ENCODE measurements around the gene MEIS1. TPM values are rescaled to one million over a fixed set of nuclear protein-coding genes. Genes with fewer than 3 reads are reported as not detected.

MEIS1 gene
- total RNA-seq, 1 experiment from 2014 or later = 89.4 TPM

DNA sequence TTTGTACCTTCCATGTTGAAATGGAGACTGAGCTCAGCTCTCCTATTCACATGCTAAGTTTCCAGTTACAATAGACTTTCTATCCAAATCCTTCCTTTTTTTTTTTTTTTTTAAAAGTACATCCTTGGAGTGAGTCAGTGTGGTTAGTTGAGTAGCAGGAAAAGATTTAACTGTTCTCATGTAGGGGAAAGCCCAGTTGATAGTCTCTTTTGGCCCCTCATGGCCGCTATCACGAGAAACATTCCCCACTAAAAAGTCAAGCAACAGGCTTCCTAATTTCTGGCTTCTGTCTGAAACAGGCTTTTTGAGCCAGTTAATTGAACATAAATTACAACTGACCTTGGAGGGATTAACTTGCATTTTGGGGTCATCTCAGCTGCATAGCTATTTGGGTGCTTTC lies 161.3 kb downstream of the MEIS1 start:
- no peaks in the 10 kb centered on the region for H3K36me3 ChIP-seq (ENCODE audit: insufficient read depth, low read length, poor library complexity, severe bottlenecking)
- H3K4me3 ChIP-seq (ENCODE audit: low read depth, low read length, poor library complexity, severe bottlenecking) = no peak overlapping the region
- ChIA-PET CTCF (no interaction called here), POLR2A (ENCODE audit: low non-redundant PET) (no interaction called here)
- intact Hi-C loops (cut with micrococcal nuclease; ENCODE audit: unreplicated experiment) = no loop called here
- TF ChIP-seq CTCF (conservative IDR thresholded peaks at IDR 0.05; ENCODE audit: low read depth, low read length) (no peak), EZH2 (IDR thresholded peaks at IDR 0.05; ENCODE audit: borderline replicate concordance, low read depth, low read length, poor library complexity, severe bottlenecking) (no peak)
- no TSS peak for BruUV-seq (replicated peaks)
- H3K27ac ChIP-seq (ENCODE audit: low read depth, low read length, poor library complexity, severe bottlenecking) = no peak overlapping the region
- no peaks in the 10 kb centered on the region for H3K27me3 ChIP-seq (replicated peaks; ENCODE audit: insufficient read depth, low read depth, low read length, poor library complexity)
- peaks cover 4% of the 10 kb centered on the region for H3K4me1 ChIP-seq (ENCODE audit: insufficient read depth, low read length, poor library complexity, severe bottlenecking)
- DNase-seq (ENCODE audit: low spot score) = no peak
- peaks cover 2% of the 10 kb centered on the region for H3K9me3 ChIP-seq (ENCODE audit: low read depth, low read length, poor library complexity, severe bottlenecking)

DNA sequence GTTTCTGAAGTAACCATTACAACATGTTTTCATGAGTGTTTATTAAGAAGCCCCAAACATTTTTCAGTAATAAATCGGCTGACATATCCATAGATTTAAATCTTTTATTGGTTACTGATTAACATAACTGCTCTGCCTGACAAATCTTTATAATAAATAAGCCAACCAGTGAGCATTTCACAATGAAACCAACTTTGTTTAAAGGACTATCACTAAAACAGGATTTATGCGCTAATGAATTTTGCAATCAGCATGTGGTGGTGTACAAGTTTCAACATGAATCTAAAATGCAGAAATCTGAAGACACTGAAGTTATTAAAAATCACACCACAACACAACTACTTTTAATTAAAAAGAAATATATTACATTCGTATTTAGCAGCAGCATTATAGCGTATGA lies 166.7 kb downstream of the MEIS1 start:
- H3K27ac ChIP-seq (ENCODE audit: low read depth, low read length, poor library complexity, severe bottlenecking) = no peak overlapping the region
- ChIA-PET CTCF (no interaction called here), POLR2A (ENCODE audit: low non-redundant PET) (no interaction called here)
- H3K27me3 ChIP-seq (replicated peaks; ENCODE audit: insufficient read depth, low read depth, low read length, poor library complexity) = no peaks in the 10 kb centered on the region
- BruUV-seq (replicated peaks) = no TSS peak
- H3K4me1 ChIP-seq (ENCODE audit: insufficient read depth, low read length, poor library complexity, severe bottlenecking) = peaks cover 44% of the 10 kb centered on the region
- intact Hi-C loops (cut with micrococcal nuclease; ENCODE audit: unreplicated experiment) = no loop called here
- peaks cover 2% of the 10 kb centered on the region for H3K9me3 ChIP-seq (ENCODE audit: low read depth, low read length, poor library complexity, severe bottlenecking)
- DNase-seq (ENCODE audit: low spot score) = peak; percentile 21
- H3K4me3 ChIP-seq (ENCODE audit: low read depth, low read length, poor library complexity, severe bottlenecking) = no peak overlapping the region
- TF ChIP-seq EZH2 (IDR thresholded peaks at IDR 0.05; ENCODE audit: borderline replicate concordance, low read depth, low read length, poor library complexity, severe bottlenecking) = no peak
- TF ChIP-seq CTCF (conservative IDR thresholded peaks at IDR 0.05; ENCODE audit: low read depth, low read length) = no peak
- no peaks in the 10 kb centered on the region for H3K36me3 ChIP-seq (ENCODE audit: insufficient read depth, low read length, poor library complexity, severe bottlenecking)

DNA sequence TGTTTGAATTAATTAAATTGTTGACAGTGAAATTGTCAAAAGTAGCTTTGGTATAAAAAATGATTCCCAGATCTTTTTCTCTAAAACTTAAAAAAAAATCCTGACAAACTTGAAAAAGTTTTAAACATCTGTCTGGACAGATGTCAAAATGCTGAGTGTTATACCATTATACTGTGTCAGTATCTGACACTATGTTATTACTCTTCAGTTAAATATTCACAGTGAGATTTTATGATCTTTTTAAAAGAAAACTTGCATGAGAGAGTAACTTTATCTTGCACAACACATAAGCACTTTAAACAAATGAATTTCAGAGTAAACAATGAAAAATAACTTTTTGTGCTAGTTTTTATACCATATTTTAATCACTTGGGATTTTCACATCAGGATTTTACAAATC lies 167.4 kb downstream of the MEIS1 start:
- Histone ChIP-seq H3K4me1 (ENCODE audit: insufficient read depth, low read length, poor library complexity, severe bottlenecking) (peaks cover 51% of the 10 kb centered on the region), H3K4me3 (ENCODE audit: low read depth, low read length, poor library complexity, severe bottlenecking) (no peak overlapping the region), H3K36me3 (ENCODE audit: insufficient read depth, low read length, poor library complexity, severe bottlenecking) (no peaks in the 10 kb centered on the region), H3K27ac (ENCODE audit: low read depth, low read length, poor library complexity, severe bottlenecking) (no peak overlapping the region), H3K9me3 (ENCODE audit: low read depth, low read length, poor library complexity, severe bottlenecking) (peaks cover under 1% of the 10 kb centered on the region), H3K27me3 (replicated peaks; ENCODE audit: insufficient read depth, low read depth, low read length, poor library complexity) (no peaks in the 10 kb centered on the region)
- ChIA-PET CTCF (no interaction called here), POLR2A (ENCODE audit: low non-redundant PET) (no interaction called here)
- no TSS peak for BruUV-seq (replicated peaks)
- TF ChIP-seq CTCF (conservative IDR thresholded peaks at IDR 0.05; ENCODE audit: low read depth, low read length) (no peak), EZH2 (IDR thresholded peaks at IDR 0.05; ENCODE audit: borderline replicate concordance, low read depth, low read length, poor library complexity, severe bottlenecking) (no peak)
- DNase-seq (ENCODE audit: low spot score) = no peak
- intact Hi-C loops (cut with micrococcal nuclease; ENCODE audit: unreplicated experiment) = no loop called here
